Muscle of leg (tissue), 11 donors: Measurements from ENCODE around the gene MRPS26. TPM values are rescaled to one million over a fixed set of nuclear protein-coding genes. Genes with fewer than 3 reads are reported as not detected.
"Not testable (repeated sequence)": the region's sequence is repeated elsewhere in the genome, so short reads cannot be mapped to it uniquely, and the experiment has no call there.

ENCODE experiments used
- DNase-seq: peaks from one replicate; pipeline ENCODE4 v3.0.0; 2013
- H3K27ac ChIP-seq: one replicate; pipeline ENCODE4 v1.5.1; 2013; ENCODE audit warnings: mild to moderate bottlenecking, low read length, control low read depth
- H3K27me3 ChIP-seq: one replicate; pipeline ENCODE4 v1.6.1; 2013; ENCODE audit warnings: low read length; ENCODE audit not compliant: control insufficient read depth, insufficient read depth
- H3K36me3 ChIP-seq: one replicate; pipeline ENCODE4 v1.6.1; 2013; ENCODE audit warnings: low read length; ENCODE audit not compliant: control insufficient read depth, insufficient read depth
- H3K4me1 ChIP-seq: one replicate; pipeline ENCODE4 v1.6.1; 2013; ENCODE audit warnings: low read length; ENCODE audit not compliant: control insufficient read depth, insufficient read depth
- H3K4me3 ChIP-seq: one replicate; pipeline ENCODE4 v1.5.1; 2013; ENCODE audit warnings: low read length, control low read depth
- H3K9me3 ChIP-seq: replicated peaks from 2 replicates; pipeline ENCODE4 v1.6.1; 2013; ENCODE audit warnings: low read depth, low read length; ENCODE audit not compliant: control insufficient read depth
- WGBS: methylation state at CpG from one replicate; pipeline ENCODE4 v1.1.5; 2013; ENCODE audit warnings: missing lambda C conversion rate; ENCODE audit not compliant: insufficient coverage; 5-methylcytosine and 5-hydroxymethylcytosine counted together
- polyA plus RNA-seq, 8 donors: library from polyadenylated mRNA; unstranded; fragments of 120-200 nt; gene quantifications; one replicate each; pipeline versions ENCODE4 v1.2.1 to v1.2.3, GENCODE V29; 2013; ENCODE audit warnings: inconsistent platforms in 1 of 8, low replicate concordance in 1 of 8; ENCODE audit not compliant: insufficient read length in 8 of 8, insufficient read depth in 1 of 8
- total RNA-seq: library from RNA; stranded (reverse); fragments of 120-200 nt; gene quantifications from one replicate; pipeline ENCODE4 v1.2.4, GENCODE V29; 2013

Gene MRPS26
- total and polyA plus RNA-seq, 9 donors: 37.3 to 47.2 (median 39.6) TPM

GRCh38 chr20:3014662-3015061, 31.2 kb upstream of the MRPS26 start:
- 83% methylated on average over 1 of the region's 3 CpGs for WGBS
- Histone ChIP-seq H3K36me3 (peaks cover 37% of the 10 kb centered on the region), H3K27ac (no peak overlapping the region), H3K4me1 (no peaks in the 10 kb centered on the region), H3K27me3 (no peaks in the 10 kb centered on the region), H3K4me3 (no peak overlapping the region), H3K9me3 (no peaks in the 10 kb centered on the region)
- no peak for DNase-seq

GRCh38 chr20:3015302-3015701, 30.6 kb upstream of the MRPS26 start:
- H3K27ac ChIP-seq, H3K9me3 ChIP-seq, H3K27me3 ChIP-seq, DNase-seq, H3K4me1 ChIP-seq, H3K4me3 ChIP-seq: not testable (repeated sequence)
- H3K36me3 ChIP-seq: peaks cover 36% of the 10 kb centered on the region
- WGBS: no CpG with 5 or more reads among the region's 5 CpGs

- Histone ChIP-seq H3K36me3 (peaks cover 59% of the 10 kb centered on the region), H3K27ac (no peak overlapping the region), H3K4me3 (no peak overlapping the region), H3K4me1 (no peaks in the 10 kb centered on the region), H3K27me3 (no peaks in the 10 kb centered on the region), H3K9me3 (no peaks in the 10 kb centered on the region)
- DNase-seq: no peak
- WGBS: 93% methylated on average over 3 of the region's 4 CpGs
These were observed 24.5 kb upstream of the MRPS26 start for GRCh38 chr20:3021327-3021726.

GRCh38 chr20:3021777-3022176, 24.1 kb upstream of the MRPS26 start:
- H3K36me3 ChIP-seq: peaks cover 62% of the 10 kb centered on the region
- H3K9me3 ChIP-seq: no peaks in the 10 kb centered on the region
- no peaks in the 10 kb centered on the region for H3K4me1 ChIP-seq
- H3K27ac ChIP-seq: no peak overlapping the region
- WGBS: 98% methylated on average over 5 of the region's 5 CpGs
- H3K4me3 ChIP-seq: no peak overlapping the region
- H3K27me3 ChIP-seq: no peaks in the 10 kb centered on the region
- DNase-seq: no peak

- not testable (repeated sequence) for H3K9me3 ChIP-seq, H3K4me3 ChIP-seq, H3K27ac ChIP-seq, H3K27me3 ChIP-seq, H3K4me1 ChIP-seq, DNase-seq
- H3K36me3 ChIP-seq: peaks cover 64% of the 10 kb centered on the region
- WGBS: 96% methylated on average over 14 of the region's 20 CpGs
These were observed 23.0 kb upstream of the MRPS26 start for GRCh38 chr20:3022559-3023490.

GRCh38 chr20:3027987-3028386, 17.9 kb upstream of the MRPS26 start:
- Histone ChIP-seq H3K9me3 (no peaks in the 10 kb centered on the region), H3K4me3 (no peak overlapping the region), H3K27me3 (no peaks in the 10 kb centered on the region), H3K27ac (no peak overlapping the region), H3K36me3 (peaks cover 61% of the 10 kb centered on the region), H3K4me1 (no peaks in the 10 kb centered on the region)
- no peak for DNase-seq
- no CpG with 5 or more reads among the region's 2 CpGs for WGBS

GRCh38 chr20:3031524-3032147, 14.2 kb upstream of the MRPS26 start:
- 100% methylated on average over 1 of the region's 3 CpGs for WGBS
- H3K4me3 ChIP-seq: no peak overlapping the region

GRCh38 chr20:3032624-3033023, 13.2 kb upstream of the MRPS26 start:
- Histone ChIP-seq H3K9me3 (no peaks in the 10 kb centered on the region), H3K27me3 (no peaks in the 10 kb centered on the region), H3K27ac (no peak overlapping the region), H3K36me3 (peaks cover 64% of the 10 kb centered on the region), H3K4me1 (no peaks in the 10 kb centered on the region), H3K4me3 (no peak overlapping the region)
- no peak for DNase-seq
- WGBS: 78% methylated on average over 4 of the region's 8 CpGs

More at GRCh38 chr20:3031524-3032147, 14.2 kb upstream of the MRPS26 start:
- H3K27ac ChIP-seq: no peak overlapping the region
- no peaks in the 10 kb centered on the region for H3K9me3 ChIP-seq
- peaks cover 64% of the 10 kb centered on the region for H3K36me3 ChIP-seq
- no peaks in the 10 kb centered on the region for H3K4me1 ChIP-seq
- no peak for DNase-seq
- no peaks in the 10 kb centered on the region for H3K27me3 ChIP-seq

- Histone ChIP-seq H3K9me3 (no peaks in the 10 kb centered on the region), H3K27me3 (no peaks in the 10 kb centered on the region), H3K36me3 (peaks cover 65% of the 10 kb centered on the region), H3K27ac (no peak overlapping the region), H3K4me1 (peaks cover 11% of the 10 kb centered on the region), H3K4me3 (no peak overlapping the region)
- WGBS: 86% methylated on average over 2 of the region's 3 CpGs
- no peak for DNase-seq
These were observed 8.2 kb upstream of the MRPS26 start for GRCh38 chr20:3037654-3038053.

GRCh38 chr20:3038454-3038853, 7.4 kb upstream of the MRPS26 start:
- 9% methylated on average over 1 of the region's 5 CpGs for WGBS
- H3K27me3 ChIP-seq: no peaks in the 10 kb centered on the region
- no peak for DNase-seq
- peaks cover 65% of the 10 kb centered on the region for H3K36me3 ChIP-seq
- peaks cover 19% of the 10 kb centered on the region for H3K4me1 ChIP-seq
- H3K27ac ChIP-seq: no peak overlapping the region
- no peak overlapping the region for H3K4me3 ChIP-seq
- H3K9me3 ChIP-seq: no peaks in the 10 kb centered on the region
